Activated CD8-positive, alpha-beta T cell treated with anti-CD3 and anti-CD28 coated beads for 36 hours (primary cell): Measurements from ENCODE around the gene PTPRN. TPM values are rescaled to one million over a fixed set of nuclear protein-coding genes. Genes with fewer than 3 reads are reported as not detected.

Experiments
- ATAC-seq: fragments of 200-7000 bp; cut with Tn5 transposase; one replicate; pipeline ENCODE4 v1.10.0; 2021; ENCODE audit warnings: mild to moderate bottlenecking, moderate library complexity
- CTCF ChIA-PET: fragments of 350-600 bp; sonication (Branson Sonifier 250); formaldehyde crosslinking; loops from one replicate; lab custom pipeline; 2021; ENCODE audit warnings: antibody characterized with exemption; lab: Charles Lee
- POLR2A ChIA-PET: fragments of 350-600 bp; sonication (Branson Sonifier 250); formaldehyde crosslinking; loops from one replicate; lab custom pipeline; 2021; ENCODE audit warnings: antibody characterized with exemption; lab: Charles Lee
- DNase-seq: peaks from one replicate; pipeline ENCODE4 v3.0.0-alpha.2; 2020
- H3K27ac Mint-ChIP-seq: one replicate; pipeline ENCODE4 v1.8.0; 2021; ENCODE audit warnings: mild to moderate bottlenecking, mixed read lengths
- H3K27me3 Mint-ChIP-seq: one replicate; pipeline ENCODE4 v1.8.0; 2021; ENCODE audit warnings: mixed read lengths
- H3K36me3 Mint-ChIP-seq: one replicate; pipeline ENCODE4 v1.8.0; 2021; ENCODE audit warnings: low read depth, mixed read lengths
- H3K4me1 Mint-ChIP-seq: one replicate; pipeline ENCODE4 v1.8.0; 2021; ENCODE audit warnings: low read depth, mixed read lengths
- H3K4me3 Mint-ChIP-seq: one replicate; pipeline ENCODE4 v1.8.0; 2021; ENCODE audit warnings: mild to moderate bottlenecking, moderate library complexity, mixed read lengths
- H3K9me3 Mint-ChIP-seq: one replicate; pipeline ENCODE4 v1.8.0; 2021; ENCODE audit warnings: mixed read lengths
- CTCF ChIP-seq: fragments of 200-600 bp; IDR thresholded peaks from one replicate; pipeline ENCODE4 v1.8.0; 2022; ENCODE audit warnings: antibody characterized with exemption, mild to moderate bottlenecking
- intact Hi-C: fragments of 100-400 bp; cut with micrococcal nuclease; formaldehyde crosslinking; loops from one replicate; pipeline ENCODE4 v1.10.0; 2022
- total RNA-seq, 2 experiments: library from RNA; stranded (reverse); gene quantifications; one replicate each; pipeline ENCODE4 v1.2.3, GENCODE V29; 2021

The PTPRN gene
- total RNA-seq, 2 experiments from 2014 or later = 0.92 to 1.1 TPM

GRCh38 chr2:219274361-219274921 is 34.8 kb downstream of the PTPRN start:
- no peak for TF ChIP-seq CTCF
- ATAC-seq = no peak
- no peaks in the 10 kb centered on the region for H3K27me3 Mint-ChIP-seq
- intact Hi-C loops = no loop called here
- DNase-seq = no peak
- no peaks in the 10 kb centered on the region for H3K9me3 Mint-ChIP-seq
- ChIA-PET POLR2A (interaction anchor here (1.1 to 1.3 kb wide), 2 partner anchors 19 to 57 kb away, joined by 3 read pairs; no protein-coding TSS in a partner anchor), CTCF (interaction anchor here (0.8 to 15.5 kb wide), 3 partner anchors 19 to 24 kb away, joined by 3 to 336 read pairs (median 3); no protein-coding TSS in a partner anchor)
- H3K4me1 Mint-ChIP-seq = peaks cover 21% of the 10 kb centered on the region
- no peak overlapping the region for H3K4me3 Mint-ChIP-seq
- no peaks in the 10 kb centered on the region for H3K36me3 Mint-ChIP-seq
- H3K27ac Mint-ChIP-seq = no peak overlapping the region

GRCh38 chr2:219273937-219274336 is 35.3 kb downstream of the PTPRN start:
- POLR2A ChIA-PET = interaction anchor here (1.1 to 1.3 kb wide), 2 partner anchors 19 to 56 kb away, joined by 3 read pairs; no protein-coding TSS in a partner anchor
- TF ChIP-seq CTCF = no peak
- Mint-ChIP-seq H3K27ac (no peak overlapping the region), H3K36me3 (no peaks in the 10 kb centered on the region), H3K4me1 (peaks cover 20% of the 10 kb centered on the region), H3K4me3 (no peak overlapping the region), H3K27me3 (no peaks in the 10 kb centered on the region), H3K9me3 (no peaks in the 10 kb centered on the region)
- no peak for ATAC-seq
- intact Hi-C loops = no loop called here
- CTCF ChIA-PET = interaction anchor here (0.8 to 15.5 kb wide), 3 partner anchors 18 to 24 kb away, joined by 3 to 336 read pairs (median 3); no protein-coding TSS in a partner anchor
- DNase-seq = no peak

GRCh38 chr2:219272995-219273394 is 36.2 kb downstream of the PTPRN start:
- POLR2A ChIA-PET = interaction anchor here (1.3 kb wide), 1 partner anchor 55 kb away, joined by 3 read pairs; no protein-coding TSS in a partner anchor
- Mint-ChIP-seq H3K9me3 (no peaks in the 10 kb centered on the region), H3K36me3 (no peaks in the 10 kb centered on the region), H3K4me1 (peaks cover 11% of the 10 kb centered on the region), H3K27ac (no peak overlapping the region), H3K4me3 (no peak overlapping the region), H3K27me3 (no peaks in the 10 kb centered on the region)
- TF ChIP-seq CTCF = no peak
- intact Hi-C loops = no loop called here
- ATAC-seq (no peak), DNase-seq (no peak)
- CTCF ChIA-PET = interaction anchor here (15.5 kb wide), 1 partner anchor 24 kb away, joined by 336 read pairs; no protein-coding TSS in a partner anchor

GRCh38 chr2:219272356-219272755 is 36.8 kb downstream of the PTPRN start:
- no peak for DNase-seq

More at GRCh38 chr2:219272356-219272755, 36.8 kb downstream of the PTPRN start:
- TF ChIP-seq CTCF = no peak
- no peak overlapping the region for H3K4me3 Mint-ChIP-seq
- peaks cover 5% of the 10 kb centered on the region for H3K4me1 Mint-ChIP-seq
- ATAC-seq = no peak
- H3K27ac Mint-ChIP-seq = no peak overlapping the region
- H3K9me3 Mint-ChIP-seq = no peaks in the 10 kb centered on the region
- CTCF ChIA-PET = interaction anchor here (15.5 kb wide), 1 partner anchor 24 kb away, joined by 336 read pairs; no protein-coding TSS in a partner anchor
- no peaks in the 10 kb centered on the region for H3K36me3 Mint-ChIP-seq
- intact Hi-C loops = no loop called here
- POLR2A ChIA-PET = no interaction called here
- H3K27me3 Mint-ChIP-seq = no peaks in the 10 kb centered on the region
